K562 (cell line): ENCODE data around the gene ZBTB8A. TPM values are rescaled to one million over a fixed set of nuclear protein-coding genes. Genes with fewer than 3 reads are reported as not detected.

Experiments used
- CCNT2 ChIP-seq: IDR thresholded peaks from 2 replicates; pipeline ENCODE4 v1.6.1; 2011; ENCODE audit warnings: borderline replicate concordance, low read depth, mild to moderate bottlenecking, moderate library complexity, mixed read lengths, low read length; ENCODE audit not compliant: insufficient read length; ENCODE audit errors: extremely low read depth
- CEBPG ChIP-seq, 3 experiments: fragments of 200-800 bp in 1 of 3; sonication (Bioruptor generic) in 1 of 3; sonication (generic) in 1 of 3; formaldehyde crosslinking in 1 of 3; IDR thresholded peaks in 2 of 3; conservative IDR thresholded peaks in 1 of 3; 2 replicates each; pipeline versions ENCODE4 v1.6.1 to v1.8.0; 2016 to 2022; ENCODE audit warnings: missing compliant biosample characterization in 2 of 3, missing genetic modification characterization in 2 of 3, mild to moderate bottlenecking in 1 of 3, missing genetic modification reagents in 1 of 3
- CXXC5 ChIP-seq: fragments of 250-450 bp; sonication (Bioruptor Pico); IDR thresholded peaks from 2 replicates; pipeline ENCODE4 v1.8.0; 2022; ENCODE audit warnings: inconsistent platforms, mild to moderate bottlenecking, moderate library complexity
- GABPB2 ChIP-seq: fragments of 250-450 bp; sonication (Bioruptor Pico); conservative IDR thresholded peaks from 2 replicates; pipeline ENCODE4 v1.5.1; 2021; ENCODE audit warnings: mild to moderate bottlenecking
- HDAC6 ChIP-seq: IDR thresholded peaks from 2 replicates; pipeline ENCODE4 v1.6.1; 2012; ENCODE audit warnings: low read depth, mild to moderate bottlenecking, control low read depth, inconsistent platforms, low read length, moderate library complexity
- LCOR ChIP-seq: sonication (generic); formaldehyde crosslinking; IDR thresholded peaks from 2 replicates; pipeline ENCODE4 v1.8.0; 2022; ENCODE audit warnings: mild to moderate bottlenecking, missing genetic modification reagents
- RB1 ChIP-seq: fragments of 450-650 bp; IDR thresholded peaks from 2 replicates; pipeline ENCODE4 v1.6.1; 2017; ENCODE audit warnings: low read depth, mild to moderate bottlenecking
- RBM17 ChIP-seq: fragments of 200-400 bp; formaldehyde crosslinking; IDR thresholded peaks from 2 replicates; pipeline ENCODE4 v1.6.1; 2017; ENCODE audit warnings: low read depth, mild to moderate bottlenecking, low read length, borderline replicate concordance
- SMAD4 ChIP-seq: fragments of 250-450 bp; sonication (Bioruptor Pico); conservative IDR thresholded peaks from 2 replicates; pipeline ENCODE4 v1.8.0; 2021; ENCODE audit warnings: inconsistent platforms, mild to moderate bottlenecking, moderate library complexity
- SRF ChIP-seq, 2 experiments: fragments of 250-450, 450-650 bp in 1 of 2; sonication (Bioruptor Pico) in 1 of 2; sonication (generic) in 1 of 2; formaldehyde crosslinking; IDR thresholded peaks; 2 replicates each; pipeline versions ENCODE4 v1.5.0 to v1.5.1; 2020 to 2022; ENCODE audit warnings: mild to moderate bottlenecking in 1 of 2, missing genetic modification reagents in 1 of 2
- TAF1 ChIP-seq: IDR thresholded peaks from 2 replicates; pipeline ENCODE4 v1.6.1; 2011; ENCODE audit warnings: mild to moderate bottlenecking, low read length, moderate library complexity; ENCODE audit not compliant: insufficient read depth, control insufficient read depth, severe bottlenecking; ENCODE audit errors: extremely low read depth
- ZNF232 ChIP-seq: sonication (generic); formaldehyde crosslinking; IDR thresholded peaks from 2 replicates; pipeline ENCODE4 v1.8.0; 2022; ENCODE audit warnings: mild to moderate bottlenecking, missing genetic modification reagents
- polyA plus RNA-seq, 8 experiments: library from polyadenylated mRNA; depleted of rRNA in 4 of 8; stranded (reverse) in 5 of 8; unstranded in 3 of 8; fragments of >200 nt; fragmentation: Nextera tagmentation in 2 of 8; fragmentation: Illumina TruSeq in 1 of 8; extraction: Ambion mirVana in 2 of 8; extraction: Trizol in 1 of 8; gene quantifications; 2 replicates each; pipeline versions ENCODE4 v1.2.1 to v1.2.3, GENCODE V29; 2011 to 2014; ENCODE audit warnings: inconsistent platforms in 1 of 8, missing spikeins in 1 of 8
- total RNA-seq, 7 experiments: library from RNA; depleted of rRNA in 6 of 7; stranded (reverse); fragments of >200 nt in 6 of 7; fragmentation: Illumina TruSeq in 2 of 7; extraction: Trizol in 2 of 7; gene quantifications; 2 replicates each; pipeline versions ENCODE4 v1.2.1 to v1.2.3, GENCODE V29; 2011 to 2021; ENCODE audit warnings: low replicate concordance in 1 of 7
- TF ChIP-seq, protein P1 (sequence below), 2 experiments: IDR thresholded peaks; 2 replicates each; pipeline ENCODE4 v1.6.1; 2011; ENCODE audit warnings: borderline replicate concordance in 1 of 2, control low read depth in 1 of 2, low read depth in 1 of 2, low read length in 1 of 2, mild to moderate bottlenecking in 1 of 2, mixed read lengths in 1 of 2, moderate library complexity in 1 of 2; ENCODE audit not compliant: insufficient read depth in 1 of 2, insufficient read length in 1 of 2, poor library complexity in 1 of 2, severe bottlenecking in 1 of 2; ENCODE audit errors: extremely low read depth in 1 of 2
- TF ChIP-seq, protein P2 (sequence below), 2 experiments: fragments of 200-800 bp in 1 of 2; sonication (Bioruptor generic) in 1 of 2; sonication (generic) in 1 of 2; formaldehyde crosslinking in 1 of 2; IDR thresholded peaks in 1 of 2; conservative IDR thresholded peaks in 1 of 2; 2 replicates each; pipeline versions ENCODE4 v1.5.0 to v1.6.1; 2016 to 2020; ENCODE audit warnings: missing compliant biosample characterization in 1 of 2, missing genetic modification characterization in 1 of 2, missing genetic modification reagents in 1 of 2
- TF ChIP-seq, protein P3 (sequence below): sonication (generic); formaldehyde crosslinking; IDR thresholded peaks from 2 replicates; pipeline ENCODE4 v1.8.1; 2023; ENCODE audit warnings: mild to moderate bottlenecking, missing genetic modification reagents
- TF ChIP-seq, protein P4 (sequence below): sonication (generic); formaldehyde crosslinking; IDR thresholded peaks from 2 replicates; pipeline ENCODE4 v1.8.1; 2023; ENCODE audit warnings: mild to moderate bottlenecking, missing genetic modification reagents

The ZBTB8A gene
- total and polyA plus RNA-seq, 9 of the 15 experiments (the other 6 are each of a cell fraction or from before 2014, with no cell fraction given): 0.01 to 0.64 (median 0.09) TPM

DNA sequence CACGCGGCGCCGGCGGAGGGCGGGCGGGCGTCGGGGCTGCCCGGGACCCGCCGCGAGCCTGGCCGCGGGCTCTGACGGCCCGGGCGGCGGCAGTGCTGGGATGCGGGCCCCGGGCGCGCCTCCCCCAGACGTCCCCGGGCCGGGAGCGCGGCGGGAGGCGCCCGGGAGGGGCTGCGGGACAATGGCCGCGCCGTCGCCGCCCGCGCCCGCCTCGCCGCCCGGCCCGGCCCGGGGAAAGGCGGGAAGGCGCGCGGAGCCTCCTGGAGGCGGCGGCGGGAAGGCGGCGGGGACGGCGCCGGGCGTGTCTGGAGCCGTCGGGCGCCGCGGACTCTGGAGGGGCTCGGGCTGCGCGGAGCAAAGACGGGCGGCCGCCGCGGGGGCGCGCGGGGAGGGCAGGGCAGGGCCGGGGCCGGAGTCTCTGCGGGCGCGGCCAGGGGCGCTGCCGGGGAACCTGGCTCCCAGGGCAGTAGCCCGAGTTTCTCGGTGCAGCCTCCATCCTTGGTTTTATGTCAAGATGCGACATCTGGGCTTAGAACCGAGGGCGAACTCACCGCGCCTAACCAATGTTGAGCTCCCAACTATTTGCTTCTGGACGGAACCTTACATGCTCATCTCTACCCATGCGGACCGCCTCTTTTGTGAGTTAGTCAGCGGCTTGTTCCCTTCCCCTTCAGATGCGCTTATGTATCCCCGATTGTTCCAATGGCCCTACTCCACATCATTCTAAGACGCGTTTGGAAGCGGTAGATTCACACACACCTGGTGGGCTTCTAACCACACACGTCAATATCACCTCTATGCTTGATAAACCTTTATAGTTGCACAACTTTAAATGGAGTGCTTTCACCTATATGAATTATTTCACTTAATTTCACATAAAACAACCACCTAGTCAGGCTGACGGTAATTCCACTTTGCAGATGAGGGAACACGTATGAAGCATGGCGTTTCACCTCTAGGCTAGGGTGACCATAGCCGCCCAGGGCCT is 651 bp downstream of the ZBTB8A start (continued):
- TF ChIP-seq CEBPG (CRISPR knock-in tag; IDR thresholded peaks at IDR 0.05) (no peak), CEBPG (tag; conservative IDR thresholded peaks at IDR 0.05 in 1 of 2, IDR thresholded peaks at IDR 0.05 in 1 of 2) (peak in 1 of 2 experiments; percentile 42; a peak in 1 of 4 replicates), SMAD4 (CRISPR knock-in tag) (peak; percentile 76; the same call in 1 of the 2 replicates), LCOR (no peak), HDAC6 (no peak), TAF1 (no peak), RBM17 (no peak), ZNF232 (CRISPR knock-in tag) (no peak), SRF (CRISPR knock-in tag; IDR thresholded peaks at IDR 0.05) (no peak), CCNT2 (peak; percentile 34), CXXC5 (peak; percentile 49; the same call in 1 of the 2 replicates), GABPB2 (CRISPR knock-in tag) (no peak), RB1 (0 out of 2 replicates have a peak, but pooled peaks have one; percentile 12)
- TF ChIP-seq, protein P1, sequence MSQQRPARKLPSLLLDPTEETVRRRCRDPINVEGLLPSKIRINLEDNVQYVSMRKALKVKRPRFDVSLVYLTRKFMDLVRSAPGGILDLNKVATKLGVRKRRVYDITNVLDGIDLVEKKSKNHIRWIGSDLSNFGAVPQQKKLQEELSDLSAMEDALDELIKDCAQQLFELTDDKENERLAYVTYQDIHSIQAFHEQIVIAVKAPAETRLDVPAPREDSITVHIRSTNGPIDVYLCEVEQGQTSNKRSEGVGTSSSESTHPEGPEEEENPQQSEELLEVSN (IDR thresholded peaks at IDR 0.05; ENCODE audit: borderline replicate concordance in 1 of 2, extremely low read depth in 1 of 2, insufficient read depth in 1 of 2, insufficient read length in 1 of 2, low read depth in 1 of 2, low read length in 1 of 2, poor library complexity in 1 of 2, severe bottlenecking in 1 of 2): peak; percentile 58 to 96
- TF ChIP-seq, protein P2, sequence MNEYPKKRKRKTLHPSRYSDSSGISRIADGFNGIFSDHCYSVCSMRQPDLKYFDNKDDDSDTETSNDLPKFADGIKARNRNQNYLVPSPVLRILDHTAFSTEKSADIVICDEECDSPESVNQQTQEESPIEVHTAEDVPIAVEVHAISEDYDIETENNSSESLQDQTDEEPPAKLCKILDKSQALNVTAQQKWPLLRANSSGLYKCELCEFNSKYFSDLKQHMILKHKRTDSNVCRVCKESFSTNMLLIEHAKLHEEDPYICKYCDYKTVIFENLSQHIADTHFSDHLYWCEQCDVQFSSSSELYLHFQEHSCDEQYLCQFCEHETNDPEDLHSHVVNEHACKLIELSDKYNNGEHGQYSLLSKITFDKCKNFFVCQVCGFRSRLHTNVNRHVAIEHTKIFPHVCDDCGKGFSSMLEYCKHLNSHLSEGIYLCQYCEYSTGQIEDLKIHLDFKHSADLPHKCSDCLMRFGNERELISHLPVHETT (CRISPR knock-in tag; conservative IDR thresholded peaks at IDR 0.05 in 1 of 2, IDR thresholded peaks at IDR 0.05 in 1 of 2): peak in 1 of 2 experiments; percentile 74; a peak in 1 of 4 replicates
- TF ChIP-seq, protein P3, sequence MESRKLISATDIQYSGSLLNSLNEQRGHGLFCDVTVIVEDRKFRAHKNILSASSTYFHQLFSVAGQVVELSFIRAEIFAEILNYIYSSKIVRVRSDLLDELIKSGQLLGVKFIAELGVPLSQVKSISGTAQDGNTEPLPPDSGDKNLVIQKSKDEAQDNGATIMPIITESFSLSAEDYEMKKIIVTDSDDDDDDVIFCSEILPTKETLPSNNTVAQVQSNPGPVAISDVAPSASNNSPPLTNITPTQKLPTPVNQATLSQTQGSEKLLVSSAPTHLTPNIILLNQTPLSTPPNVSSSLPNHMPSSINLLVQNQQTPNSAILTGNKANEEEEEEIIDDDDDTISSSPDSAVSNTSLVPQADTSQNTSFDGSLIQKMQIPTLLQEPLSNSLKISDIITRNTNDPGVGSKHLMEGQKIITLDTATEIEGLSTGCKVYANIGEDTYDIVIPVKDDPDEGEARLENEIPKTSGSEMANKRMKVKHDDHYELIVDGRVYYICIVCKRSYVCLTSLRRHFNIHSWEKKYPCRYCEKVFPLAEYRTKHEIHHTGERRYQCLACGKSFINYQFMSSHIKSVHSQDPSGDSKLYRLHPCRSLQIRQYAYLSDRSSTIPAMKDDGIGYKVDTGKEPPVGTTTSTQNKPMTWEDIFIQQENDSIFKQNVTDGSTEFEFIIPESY (CRISPR knock-in tag): peak; percentile 64
- TF ChIP-seq, protein P4, sequence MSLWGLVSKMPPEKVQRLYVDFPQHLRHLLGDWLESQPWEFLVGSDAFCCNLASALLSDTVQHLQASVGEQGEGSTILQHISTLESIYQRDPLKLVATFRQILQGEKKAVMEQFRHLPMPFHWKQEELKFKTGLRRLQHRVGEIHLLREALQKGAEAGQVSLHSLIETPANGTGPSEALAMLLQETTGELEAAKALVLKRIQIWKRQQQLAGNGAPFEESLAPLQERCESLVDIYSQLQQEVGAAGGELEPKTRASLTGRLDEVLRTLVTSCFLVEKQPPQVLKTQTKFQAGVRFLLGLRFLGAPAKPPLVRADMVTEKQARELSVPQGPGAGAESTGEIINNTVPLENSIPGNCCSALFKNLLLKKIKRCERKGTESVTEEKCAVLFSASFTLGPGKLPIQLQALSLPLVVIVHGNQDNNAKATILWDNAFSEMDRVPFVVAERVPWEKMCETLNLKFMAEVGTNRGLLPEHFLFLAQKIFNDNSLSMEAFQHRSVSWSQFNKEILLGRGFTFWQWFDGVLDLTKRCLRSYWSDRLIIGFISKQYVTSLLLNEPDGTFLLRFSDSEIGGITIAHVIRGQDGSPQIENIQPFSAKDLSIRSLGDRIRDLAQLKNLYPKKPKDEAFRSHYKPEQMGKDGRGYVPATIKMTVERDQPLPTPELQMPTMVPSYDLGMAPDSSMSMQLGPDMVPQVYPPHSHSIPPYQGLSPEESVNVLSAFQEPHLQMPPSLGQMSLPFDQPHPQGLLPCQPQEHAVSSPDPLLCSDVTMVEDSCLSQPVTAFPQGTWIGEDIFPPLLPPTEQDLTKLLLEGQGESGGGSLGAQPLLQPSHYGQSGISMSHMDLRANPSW (CRISPR knock-in tag): no peak
